Measurements from ENCODE around the gene TPCN2. TPM values are rescaled to one million over a fixed set of nuclear protein-coding genes. Genes with fewer than 3 reads are reported as not detected.

TPCN2 gene
- total RNA-seq, 2 experiments from 2014 or later = 16.0 to 17.0 TPM

- ATAC-seq (no peak), DNase-seq (no peak)
- CTCF ChIA-PET = interaction anchor here (1.7 kb wide), 1 partner anchor 557 kb away, joined by 5 read pairs; no protein-coding TSS in a partner anchor
- Mint-ChIP-seq H3K4me1 (ENCODE audit: low read depth) (no peaks in the 10 kb centered on the region), H3K9me3 (peaks cover 6% of the 10 kb centered on the region), H3K27me3 (no peaks in the 10 kb centered on the region), H3K36me3 (ENCODE audit: low read depth) (peaks cover 1% of the 10 kb centered on the region), H3K4me3 (no peak overlapping the region), H3K27ac (no peak overlapping the region)
- intact Hi-C loops (cut with micrococcal nuclease) = no loop called here
- TF ChIP-seq CTCF (IDR thresholded peaks at IDR 0.05) = no peak
- POLR2A ChIA-PET = interaction anchor here (0.6 kb wide), 1 partner anchor 101 kb away, joined by 3 read pairs; no protein-coding TSS in a partner anchor
These were observed 64.5 kb downstream of the TPCN2 start for GRCh38 chr11:69113226-69113625.

DNA sequence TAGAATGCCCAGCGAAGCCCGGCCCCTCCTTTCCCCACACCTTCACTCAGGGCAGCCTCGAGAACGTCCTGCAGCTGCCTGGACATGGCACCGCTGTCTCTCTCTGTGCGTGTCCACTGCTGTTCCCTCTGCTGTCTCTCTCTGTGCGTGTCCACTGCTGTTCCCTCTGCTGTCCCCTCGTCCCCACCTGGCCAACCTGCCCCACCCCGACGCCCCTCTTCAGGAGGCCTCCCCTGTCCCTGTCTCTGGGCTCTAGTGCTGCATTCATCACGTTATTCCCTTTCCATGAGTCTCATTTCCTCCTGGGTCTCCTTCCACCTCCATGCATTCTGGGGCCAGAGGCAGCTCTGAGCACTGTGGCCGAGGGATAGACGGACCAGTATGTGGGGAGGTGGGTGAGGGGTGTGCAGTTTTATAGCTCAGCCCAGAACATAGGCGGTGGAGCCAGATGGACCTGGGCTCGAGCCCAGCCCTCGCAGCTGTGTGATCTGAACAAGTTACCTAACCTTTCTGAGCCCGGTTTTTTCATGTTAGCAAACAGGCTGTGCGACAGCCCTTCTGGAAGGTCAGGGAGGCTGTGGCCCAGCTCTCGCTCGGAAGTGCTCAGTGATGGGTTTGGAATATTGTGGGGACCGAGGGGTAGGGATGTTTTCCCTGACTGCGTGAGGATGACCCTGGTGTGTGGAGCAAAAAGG is 65.1 kb downstream of the TPCN2 start:
- no peak overlapping the region for H3K4me3 Mint-ChIP-seq
- no peak for DNase-seq
- no peak for ATAC-seq
- H3K9me3 Mint-ChIP-seq = peaks cover 5% of the 10 kb centered on the region
- intact Hi-C loops (cut with micrococcal nuclease) = no loop called here
- ChIA-PET POLR2A (no interaction called here), CTCF (interaction anchor here (1.7 kb wide), 1 partner anchor 557 kb away, joined by 5 read pairs; no protein-coding TSS in a partner anchor)
- no peaks in the 10 kb centered on the region for H3K36me3 Mint-ChIP-seq (ENCODE audit: low read depth)
- no peaks in the 10 kb centered on the region for H3K4me1 Mint-ChIP-seq (ENCODE audit: low read depth)
- no peaks in the 10 kb centered on the region for H3K27me3 Mint-ChIP-seq
- no peak for TF ChIP-seq CTCF (IDR thresholded peaks at IDR 0.05)
- H3K27ac Mint-ChIP-seq = no peak overlapping the region

DNA sequence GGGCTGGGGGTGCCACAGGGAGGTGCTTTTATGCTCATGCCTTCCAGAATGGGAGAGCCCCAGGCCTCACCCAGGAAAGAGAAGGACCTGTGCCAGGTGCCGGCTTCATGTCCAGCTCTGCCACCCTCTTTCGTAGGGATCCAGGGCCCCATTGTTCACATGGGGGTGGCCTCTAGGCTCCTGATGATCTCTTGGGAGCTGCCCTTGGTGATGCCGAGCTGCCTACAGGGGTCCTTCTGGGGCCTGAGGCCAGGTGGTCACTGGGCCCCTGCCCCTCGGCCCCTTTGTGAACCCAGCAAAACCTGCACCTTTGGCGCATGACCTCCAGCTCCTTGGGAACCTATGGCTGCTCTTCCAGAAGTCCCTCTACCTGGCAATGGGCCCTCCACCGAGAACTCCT is 65.6 kb downstream of the TPCN2 start:
- intact Hi-C loops (cut with micrococcal nuclease) = no loop called here
- ATAC-seq (no peak), DNase-seq (no peak)
- peaks cover 9% of the 10 kb centered on the region for H3K9me3 Mint-ChIP-seq
- H3K4me1 Mint-ChIP-seq (ENCODE audit: low read depth) = no peaks in the 10 kb centered on the region
- no peak overlapping the region for H3K27ac Mint-ChIP-seq
- no peak for TF ChIP-seq CTCF (IDR thresholded peaks at IDR 0.05)
- CTCF ChIA-PET = interaction anchor here (1.7 kb wide), 1 partner anchor 556 kb away, joined by 5 read pairs; no protein-coding TSS in a partner anchor
- POLR2A ChIA-PET = no interaction called here
- H3K27me3 Mint-ChIP-seq = no peaks in the 10 kb centered on the region
- H3K36me3 Mint-ChIP-seq (ENCODE audit: low read depth) = no peaks in the 10 kb centered on the region
- no peak overlapping the region for H3K4me3 Mint-ChIP-seq

DNA sequence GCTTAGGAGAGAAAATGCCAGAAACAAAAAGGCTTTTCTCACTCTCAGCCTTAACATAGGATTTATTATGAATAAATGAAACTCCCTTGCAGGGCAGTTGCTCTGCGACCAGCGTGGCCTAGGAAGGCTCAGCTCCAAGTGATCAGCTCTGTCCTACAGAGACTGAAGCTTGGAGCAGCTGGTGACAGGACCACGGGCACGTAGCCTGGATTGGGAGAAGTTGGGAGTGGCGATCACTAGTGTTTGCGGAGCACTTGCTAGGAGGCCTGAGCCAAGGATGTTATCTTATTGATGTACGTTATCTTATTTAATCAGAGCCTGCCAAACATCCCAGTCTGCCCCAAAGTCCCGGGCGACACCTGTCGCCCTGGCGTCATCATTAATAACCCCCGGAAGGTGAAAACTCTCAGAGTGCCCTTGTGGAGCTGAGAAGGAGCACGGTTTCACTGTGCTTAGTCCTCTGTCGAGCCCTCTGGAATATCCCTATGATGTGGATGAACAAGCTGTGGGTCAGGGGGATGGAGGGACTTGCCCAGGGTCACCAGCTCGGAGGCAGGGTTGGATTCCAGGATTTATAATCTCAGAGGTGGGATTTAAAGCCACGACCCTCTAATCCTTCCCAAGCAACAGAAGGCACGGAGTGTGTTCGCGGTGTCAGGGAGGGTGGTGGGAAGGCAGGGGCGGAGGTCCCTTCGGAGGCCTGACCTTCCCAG is 66.2 kb downstream of the TPCN2 start:
- POLR2A ChIA-PET = no interaction called here
- peaks cover 10% of the 10 kb centered on the region for H3K9me3 Mint-ChIP-seq
- H3K4me1 Mint-ChIP-seq (ENCODE audit: low read depth) = no peaks in the 10 kb centered on the region
- no peak overlapping the region for H3K27ac Mint-ChIP-seq
- CTCF ChIA-PET = interaction anchor here (0.7 kb wide), 1 partner anchor 12 kb away, joined by 3 read pairs; no protein-coding TSS in a partner anchor
- DNase-seq (no peak), ATAC-seq (no peak)
- no peak for TF ChIP-seq CTCF (IDR thresholded peaks at IDR 0.05)
- H3K36me3 Mint-ChIP-seq (ENCODE audit: low read depth) = no peaks in the 10 kb centered on the region
- no peak overlapping the region for H3K4me3 Mint-ChIP-seq
- no peaks in the 10 kb centered on the region for H3K27me3 Mint-ChIP-seq
- intact Hi-C loops (cut with micrococcal nuclease) = no loop called here
